ENCODE results near the gene POP5.

The POP5 gene

DNA sequence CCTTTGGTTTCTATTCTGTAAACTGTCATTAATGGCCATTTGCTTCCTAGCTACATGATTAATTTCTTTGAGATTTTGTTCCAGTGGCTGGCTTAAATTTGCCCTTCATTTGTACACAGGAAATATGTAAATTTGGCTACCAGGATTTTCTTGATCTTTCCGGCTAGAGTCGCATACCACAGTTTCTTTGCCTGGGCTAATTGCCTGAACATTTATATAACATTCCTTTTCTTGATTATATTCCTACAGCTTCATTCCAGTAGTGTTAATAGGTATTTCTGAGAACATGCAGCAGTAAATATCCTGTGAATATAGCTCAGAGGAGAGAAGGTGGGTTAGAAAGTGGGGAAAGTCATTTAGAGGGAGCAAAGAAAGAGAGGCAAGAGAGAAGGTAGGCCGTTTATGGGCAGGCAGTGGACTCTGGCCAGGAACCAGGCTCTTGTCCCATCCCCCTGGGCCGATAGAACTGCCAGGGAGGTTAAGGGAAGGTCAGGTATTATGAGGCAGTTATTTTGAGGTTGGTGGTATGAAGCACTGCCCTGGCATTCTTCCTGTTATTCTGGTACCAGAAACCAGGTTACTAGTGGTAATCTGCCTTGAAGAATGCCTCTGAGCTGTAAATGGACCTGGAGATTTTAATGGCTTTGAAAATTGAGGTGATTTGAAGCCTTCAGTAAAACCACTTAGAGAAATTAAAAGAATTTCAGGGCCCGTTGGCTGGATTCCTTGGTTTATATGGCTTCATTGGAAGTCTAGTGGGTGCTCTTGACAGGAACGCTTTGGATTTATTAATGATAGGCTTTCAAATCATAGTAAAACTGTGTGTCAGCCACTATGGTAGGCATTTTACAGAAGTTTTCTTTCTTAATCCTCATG lies 42.7 kb downstream of the POP5 start:
- no peak overlapping the region for H2BK5ac ChIP-seq (ENCODE audit: low read depth, low read length, poor library complexity, severe bottlenecking)
- peak overlapping the region in 1 of 2 experiments; percentile 67 for H3K4me3 ChIP-seq (ENCODE audit: insufficient read depth in 1 of 2, low read depth in 1 of 2, low read length in 2 of 2)
- 72% methylated on average over 4 of the region's 6 CpGs for WGBS
- H2AK5ac ChIP-seq (ENCODE audit: low read length, severe bottlenecking): no peak overlapping the region
- H3K36me3 ChIP-seq (ENCODE audit: control insufficient read depth in 1 of 2, insufficient read depth in 2 of 2, low read depth in 1 of 2, low read length in 2 of 2): peaks cover 9 to 14% of the 10 kb centered on the region in 2 experiments
- H3K9ac ChIP-seq (ENCODE audit: low read length): peak overlapping the region; percentile 67
- H3K79me1 ChIP-seq (replicated peaks; ENCODE audit: low read length, poor library complexity, severe bottlenecking): no peaks in the 10 kb centered on the region
- no peak overlapping the region for H2BK120ac ChIP-seq (ENCODE audit: low read depth, low read length)
- no peak overlapping the region for H3K23ac ChIP-seq (ENCODE audit: low read length in 2 of 2)
- no peaks in the 10 kb centered on the region for H3K27me3 ChIP-seq (ENCODE audit: control insufficient read depth in 1 of 2, insufficient read depth in 1 of 2, low read length in 2 of 2)
- peak; percentile 15 for DNase-seq
- no peak overlapping the region for H3K14ac ChIP-seq (ENCODE audit: low read length in 2 of 2)
- H2BK15ac ChIP-seq (ENCODE audit: low read depth, poor library complexity, severe bottlenecking): no peak overlapping the region
- H3K27ac ChIP-seq (ENCODE audit: low read length, poor library complexity, severe bottlenecking): peak overlapping the region; percentile 33
- H2AFZ ChIP-seq (ENCODE audit: low read depth, low read length): no peak overlapping the region
- peaks cover 21% of the 10 kb centered on the region for H3K4me1 ChIP-seq (ENCODE audit: control insufficient read depth, insufficient read depth, low read depth, low read length)
- H2BK12ac ChIP-seq (ENCODE audit: low read length in 2 of 2): no peak overlapping the region
- H3K4me2 ChIP-seq (ENCODE audit: low read length, poor library complexity, severe bottlenecking): peak overlapping the region; percentile 47
- no peak overlapping the region for H3K4ac ChIP-seq (ENCODE audit: low read depth in 1 of 2, low read length in 2 of 2)
- no peak overlapping the region for H4K91ac ChIP-seq (ENCODE audit: low read length)
- H4K8ac ChIP-seq (ENCODE audit: low read length): no peak overlapping the region
- H3K18ac ChIP-seq (ENCODE audit: low read depth in 1 of 2, low read length in 2 of 2): no peak overlapping the region
- no peaks in the 10 kb centered on the region for H3K9me3 ChIP-seq (ENCODE audit: control insufficient read depth, low read length)

DNA sequence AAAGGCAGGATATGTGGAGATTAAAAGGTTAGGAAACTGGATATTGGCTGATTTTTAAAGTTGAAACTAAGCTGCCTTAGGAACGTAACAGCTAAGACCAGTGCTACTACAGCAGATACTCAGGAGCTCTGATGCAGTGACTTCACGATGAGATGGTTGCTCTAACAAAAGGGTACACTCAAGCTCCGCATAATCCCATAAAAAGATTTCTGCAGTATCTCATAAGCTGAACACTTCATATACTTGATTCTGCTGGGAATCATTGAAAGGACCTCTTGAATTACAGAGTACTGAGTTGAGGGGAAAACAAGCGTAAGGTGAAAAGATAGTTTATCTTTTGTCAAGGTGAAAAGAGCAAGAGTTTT lies 43.4 kb downstream of the POP5 start:
- no peak overlapping the region for H4K91ac ChIP-seq (ENCODE audit: low read length)
- no peak overlapping the region for H2BK5ac ChIP-seq (ENCODE audit: low read depth, low read length, poor library complexity, severe bottlenecking)
- no peak overlapping the region for H3K27ac ChIP-seq (ENCODE audit: low read length, poor library complexity, severe bottlenecking)
- H2AK5ac ChIP-seq (ENCODE audit: low read length, severe bottlenecking): no peak overlapping the region
- no peak overlapping the region for H2BK15ac ChIP-seq (ENCODE audit: low read depth, poor library complexity, severe bottlenecking)
- H3K14ac ChIP-seq (ENCODE audit: low read length in 2 of 2): no peak overlapping the region
- peaks cover 21% of the 10 kb centered on the region for H3K4me1 ChIP-seq (ENCODE audit: control insufficient read depth, insufficient read depth, low read depth, low read length)
- H3K18ac ChIP-seq (ENCODE audit: low read depth in 1 of 2, low read length in 2 of 2): no peak overlapping the region
- H2BK12ac ChIP-seq (ENCODE audit: low read length in 2 of 2): no peak overlapping the region
- H4K8ac ChIP-seq (ENCODE audit: low read length): no peak overlapping the region
- H2BK120ac ChIP-seq (ENCODE audit: low read depth, low read length): no peak overlapping the region
- H3K9ac ChIP-seq (ENCODE audit: low read length): peak overlapping the region; percentile 67
- DNase-seq: no peak
- WGBS: 100% methylated on average over 3 of the region's 4 CpGs
- no peaks in the 10 kb centered on the region for H3K27me3 ChIP-seq (ENCODE audit: control insufficient read depth in 1 of 2, insufficient read depth in 1 of 2, low read length in 2 of 2)
- no peaks in the 10 kb centered on the region for H3K9me3 ChIP-seq (ENCODE audit: control insufficient read depth, low read length)
- H3K36me3 ChIP-seq (ENCODE audit: control insufficient read depth in 1 of 2, insufficient read depth in 2 of 2, low read depth in 1 of 2, low read length in 2 of 2): peaks cover 9 to 14% of the 10 kb centered on the region in 2 experiments
- no peak overlapping the region for H3K23ac ChIP-seq (ENCODE audit: low read length in 2 of 2)
- H3K4ac ChIP-seq (ENCODE audit: low read depth in 1 of 2, low read length in 2 of 2): no peak overlapping the region
- peak overlapping the region in 1 of 2 experiments; percentile 67 for H3K4me3 ChIP-seq (ENCODE audit: insufficient read depth in 1 of 2, low read depth in 1 of 2, low read length in 2 of 2)
- no peaks in the 10 kb centered on the region for H3K79me1 ChIP-seq (replicated peaks; ENCODE audit: low read length, poor library complexity, severe bottlenecking)
- no peak overlapping the region for H3K4me2 ChIP-seq (ENCODE audit: low read length, poor library complexity, severe bottlenecking)
- H2AFZ ChIP-seq (ENCODE audit: low read depth, low read length): no peak overlapping the region

DNA sequence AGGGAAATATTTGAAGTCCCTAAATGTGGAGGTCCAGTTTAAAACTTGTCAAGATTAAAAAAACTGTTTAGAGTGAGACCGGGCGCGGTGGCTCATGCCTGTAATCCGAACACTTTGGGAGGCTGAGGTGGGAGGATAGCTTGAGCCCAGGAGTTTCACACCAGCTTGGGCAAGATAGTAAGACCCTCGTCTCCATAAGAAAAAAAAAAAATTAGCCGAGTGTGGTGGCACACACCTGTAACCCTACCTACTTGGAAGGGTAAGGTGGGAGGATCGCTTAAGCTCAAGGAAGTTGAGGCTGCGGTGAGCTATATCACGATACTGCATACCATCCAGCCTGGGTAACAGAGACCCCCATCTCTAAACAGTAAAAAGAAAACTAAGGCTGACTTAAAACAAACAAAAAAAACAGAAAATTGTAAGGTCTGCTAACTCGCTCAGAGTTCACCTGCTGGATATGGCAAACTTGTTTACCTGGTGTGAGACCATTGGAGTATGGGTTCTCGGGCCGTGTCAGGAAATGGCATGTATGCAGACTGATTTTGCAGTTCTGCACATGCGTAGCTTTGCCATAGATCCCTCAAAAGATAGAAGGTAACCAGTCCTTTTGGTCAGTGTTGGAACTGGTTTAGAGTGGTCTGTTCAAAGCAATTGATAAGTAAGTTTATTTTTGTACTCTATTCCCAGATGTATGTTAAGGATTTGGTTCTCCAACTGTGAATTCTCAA lies 45.0 kb downstream of the POP5 start:
- Histone ChIP-seq H2BK5ac (ENCODE audit: low read depth, low read length, poor library complexity, severe bottlenecking) (no peak overlapping the region), H3K9ac (ENCODE audit: low read length) (peak overlapping the region; percentile 93), H3K18ac (ENCODE audit: low read depth in 1 of 2, low read length in 2 of 2) (peak overlapping the region in 1 of 2 experiments; percentile 34), H3K27ac (ENCODE audit: low read length, poor library complexity, severe bottlenecking) (no peak overlapping the region), H3K14ac (ENCODE audit: low read length in 2 of 2) (no peak overlapping the region), H3K9me3 (ENCODE audit: control insufficient read depth, low read length) (no peaks in the 10 kb centered on the region), H2AFZ (ENCODE audit: low read depth, low read length) (no peak overlapping the region), H3K23ac (ENCODE audit: low read length in 2 of 2) (peak overlapping the region in 1 of 2 experiments; percentile 68), H2BK15ac (ENCODE audit: low read depth, poor library complexity, severe bottlenecking) (no peak overlapping the region), H4K8ac (ENCODE audit: low read length) (no peak overlapping the region), H3K4me2 (ENCODE audit: low read length, poor library complexity, severe bottlenecking) (peak overlapping the region; percentile 67), H4K91ac (ENCODE audit: low read length) (no peak overlapping the region), H3K27me3 (ENCODE audit: control insufficient read depth in 1 of 2, insufficient read depth in 1 of 2, low read length in 2 of 2) (no peaks in the 10 kb centered on the region), H3K4me1 (ENCODE audit: control insufficient read depth, insufficient read depth, low read depth, low read length) (peaks cover 19% of the 10 kb centered on the region), H2BK120ac (ENCODE audit: low read depth, low read length) (no peak overlapping the region), H2BK12ac (ENCODE audit: low read length in 2 of 2) (no peak overlapping the region), H3K4me3 (ENCODE audit: insufficient read depth in 1 of 2, low read depth in 1 of 2, low read length in 2 of 2) (peak overlapping the region in 1 of 2 experiments; percentile 100), H3K79me1 (replicated peaks; ENCODE audit: low read length, poor library complexity, severe bottlenecking) (no peaks in the 10 kb centered on the region), H3K36me3 (ENCODE audit: control insufficient read depth in 1 of 2, insufficient read depth in 2 of 2, low read depth in 1 of 2, low read length in 2 of 2) (peaks cover 5 to 11% of the 10 kb centered on the region in 2 experiments), H3K4ac (ENCODE audit: low read depth in 1 of 2, low read length in 2 of 2) (no peak overlapping the region), H2AK5ac (ENCODE audit: low read length, severe bottlenecking) (no peak overlapping the region)
- DNase-seq: no peak
- WGBS: 93% methylated on average over 13 of the region's 13 CpGs
